ENCODE measurements around the gene RBM39. TPM values are rescaled to one million over a fixed set of nuclear protein-coding genes. Genes with fewer than 3 reads are reported as not detected.

Gene RBM39
- total and polyA plus RNA-seq, 2 experiments from 2014 or later = 259 to 413 TPM

GRCh38 chr20:35669221-35669620, 72.8 kb downstream of the RBM39 start (continued):
- no peak for TF ChIP-seq NANOG (IDR thresholded peaks at IDR 0.05; ENCODE audit: borderline replicate concordance)

GRCh38 chr20:35665949-35666288, 76.1 kb downstream of the RBM39 start:
- H3K36me3 ChIP-seq (ENCODE audit: insufficient read depth) = peaks cover 5% of the 10 kb centered on the region; the same call in 1 of the 2 replicates
- H4K20me1 ChIP-seq (replicated peaks; ENCODE audit: insufficient read depth) = peaks cover 27% of the 10 kb centered on the region
- H3F3A ChIP-seq (replicated peaks; ENCODE audit: low read depth) = no peaks in the 10 kb centered on the region
- Mint-ChIP-seq H3K27me3 (ENCODE audit: insufficient read depth, low read depth, poor library complexity) (peaks cover 9% of the 10 kb centered on the region), H3K27ac (peak overlapping the region; percentile 82; the same call in 1 of the 2 replicates), H3K4me1 (peaks cover 24% of the 10 kb centered on the region; the same call in 2 of the 3 replicates), H3K36me3 (ENCODE audit: low read depth) (peaks cover 17% of the 10 kb centered on the region), H3K4me3 (no peak overlapping the region), H3K9me3 (no peaks in the 10 kb centered on the region)
- no peak overlapping the region for H3K4me2 ChIP-seq
- H3K9me2 ChIP-seq (ENCODE audit: insufficient read depth) = no peaks in the 10 kb centered on the region
- H2AFZ ChIP-seq = no peak overlapping the region
- no peak overlapping the region for H3K27ac ChIP-seq (ENCODE audit: low read depth)
- DNase-seq (ENCODE audit: low spot score) = no peak
- TF ChIP-seq ZNF331 (CRISPR knock-in tag; IDR thresholded peaks at IDR 0.05; ENCODE audit: low read depth) (no peak), CREB1 (CRISPR knock-in tag; IDR thresholded peaks at IDR 0.05; ENCODE audit: low read depth) (no peak), CTCF (conservative IDR thresholded peaks at IDR 0.05; ENCODE audit: low read depth in 2 of 2) (no peak), STAT1 (IDR thresholded peaks at IDR 0.05; ENCODE audit: unreplicated experiment) (no peak), ETS1 (IDR thresholded peaks at IDR 0.05) (no peak), JUNB (IDR thresholded peaks at IDR 0.05; ENCODE audit: unreplicated experiment) (no peak), NANOG (IDR thresholded peaks at IDR 0.05; ENCODE audit: borderline replicate concordance) (no peak), EZH2 (IDR thresholded peaks at IDR 0.05; ENCODE audit: low read depth, unreplicated experiment) (no peak)
- peaks cover 25% of the 10 kb centered on the region for H3K4me1 ChIP-seq (ENCODE audit: insufficient read depth)
- H3K79me2 ChIP-seq (replicated peaks; ENCODE audit: insufficient read depth) = peaks cover 38% of the 10 kb centered on the region
- H3K27me3 ChIP-seq (ENCODE audit: insufficient read depth) = no peaks in the 10 kb centered on the region
- no peak for ATAC-seq
- no peak overlapping the region for H3K4me3 ChIP-seq

- TF ChIP-seq CTCF (conservative IDR thresholded peaks at IDR 0.05; ENCODE audit: low read depth in 2 of 2) (no peak), CREB1 (CRISPR knock-in tag; IDR thresholded peaks at IDR 0.05; ENCODE audit: low read depth) (peak; percentile 89), POLR2AphosphoS5 (IDR thresholded peaks at IDR 0.05; ENCODE audit: low read depth) (peak; percentile 99), REST (IDR thresholded peaks at IDR 0.05; ENCODE audit: unreplicated experiment) (peak; percentile 25), ETS1 (IDR thresholded peaks at IDR 0.05) (peak; percentile 59)
- Mint-ChIP-seq H3K27me3 (ENCODE audit: insufficient read depth, low read depth, poor library complexity) (peaks cover 9% of the 10 kb centered on the region), H3K4me1 (peaks cover 35% of the 10 kb centered on the region; the same call in 2 of the 3 replicates), H3K36me3 (ENCODE audit: low read depth) (peaks cover 15% of the 10 kb centered on the region), H3K27ac (peak within 1 kb of the TSS; percentile 99), H3K4me3 (peak within 1 kb of the TSS; percentile 98), H3K9me3 (no peaks in the 10 kb centered on the region)
- Histone ChIP-seq H3F3A (replicated peaks; ENCODE audit: low read depth) (no peaks in the 10 kb centered on the region), H3K9me2 (ENCODE audit: insufficient read depth) (no peaks in the 10 kb centered on the region), H3K27ac (ENCODE audit: low read depth) (peak within 1 kb of the TSS; percentile 97), H3K4me3 (peak within 1 kb of the TSS; percentile 95), H3K4me2 (peak within 1 kb of the TSS; percentile 94), H3K36me3 (ENCODE audit: insufficient read depth) (no peaks in the 10 kb centered on the region), H3K27me3 (ENCODE audit: insufficient read depth) (no peaks in the 10 kb centered on the region), H2AFZ (peak within 1 kb of the TSS; percentile 83), H3K4me1 (ENCODE audit: insufficient read depth) (peaks cover 38% of the 10 kb centered on the region), H3K79me2 (replicated peaks; ENCODE audit: insufficient read depth) (peaks cover 51% of the 10 kb centered on the region), H4K20me1 (replicated peaks; ENCODE audit: insufficient read depth) (peaks cover 40% of the 10 kb centered on the region)
- DNase-seq (ENCODE audit: low spot score) = peak; percentile 97
- ATAC-seq = peak; percentile 87
Measured at GRCh38 chr20:35664466-35665206, 77.4 kb downstream of the RBM39 start, which contains the start of the genes CPNE1 and RBM12. CPNE1 (minus strand) TSS chr20:35664900; CDS start chr20:35632923, 31,977 bp downstream. RBM12 (minus strand) TSS chr20:35664900; CDS start chr20:35655322, 9,578 bp downstream.

Measured in GM23338 (cell line).